Measurements from ENCODE around the gene DENND6B. TPM values are rescaled to one million over a fixed set of nuclear protein-coding genes. Genes with fewer than 3 reads are reported as not detected.
"Not testable (repeated sequence)": the region's sequence is repeated elsewhere in the genome, so short reads cannot be mapped to it uniquely, and the experiment has no call there.

DENND6B gene
- total RNA-seq, 6 experiments from 2014 or later, result 0.98 to 4.1 (median 1.9) TPM

GRCh38 chr22:50323900-50324299 lies 2.9 kb downstream of the DENND6B start:
- no peaks in the 10 kb centered on the region for H3K36me3 ChIP-seq
- ATAC-seq (no peak), DNase-seq (no peak)
- H3K4me3 ChIP-seq, result no peak overlapping the region
- H3K27me3 ChIP-seq, result no peaks in the 10 kb centered on the region
- 100% methylated on average over 2 of the region's 5 CpGs for WGBS (ENCODE audit: insufficient coverage, low coverage, low lambda C conversion rate, missing lambda C conversion rate)
- peaks cover 0 to 12% (median 4%) of the 10 kb centered on the region in 4 donors for H3K4me1 ChIP-seq
- no peak for TF ChIP-seq CTCF (IDR thresholded peaks at IDR 0.05)
- TF ChIP-seq POLR2A (IDR thresholded peaks at IDR 0.05), result no peak
- no peak overlapping the region for H3K27ac ChIP-seq
- intact Hi-C loops (cut with DNase I), result loop anchor here in 1 of 2 donors (10.0 kb wide), 1 partner anchor 49 kb away; the partner anchor contains the start of gene MAPK11
- no peaks in the 10 kb centered on the region for H3K9me3 ChIP-seq

DNA sequence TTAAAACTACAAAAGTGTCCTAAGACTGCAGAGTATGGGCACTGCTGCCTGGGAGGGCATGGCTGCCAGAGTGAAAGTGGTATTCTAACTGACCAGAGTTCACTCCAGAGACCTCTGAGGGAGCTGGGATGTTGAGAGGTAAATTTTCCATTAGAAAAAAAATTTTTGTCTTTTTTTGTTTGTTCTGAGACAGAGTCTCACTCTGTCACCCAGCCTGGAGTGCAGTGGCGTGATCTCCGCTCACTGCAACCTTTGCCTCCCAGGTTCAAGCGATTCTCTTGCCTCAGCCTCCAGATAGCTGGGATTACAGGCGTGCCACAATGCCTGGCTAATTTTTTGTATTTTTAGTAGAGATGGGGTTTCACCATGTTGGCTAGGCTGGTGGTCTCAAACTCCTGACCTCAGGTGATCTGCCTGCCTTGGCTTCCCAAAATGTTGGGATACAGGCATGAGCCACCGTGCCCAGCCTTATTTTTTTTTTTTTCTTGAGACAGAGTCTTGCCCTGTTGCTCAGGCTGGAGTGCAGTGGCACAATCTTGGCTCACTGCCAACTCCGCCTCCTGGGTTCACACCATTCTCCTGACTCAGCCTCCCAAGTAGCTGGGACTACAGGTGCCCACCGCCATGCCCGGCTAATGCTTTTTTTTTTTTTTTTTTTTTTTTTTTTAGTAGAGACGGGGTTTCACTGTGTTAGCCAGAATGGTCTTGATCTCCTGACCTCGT lies 4.3 kb downstream of the DENND6B start:
- intact Hi-C loops (cut with DNase I), result loop anchor here in 1 of 2 donors (10.0 kb wide), 1 partner anchor 48 kb away; the partner anchor contains the start of gene MAPK11
- H3K27me3 ChIP-seq, H3K9me3 ChIP-seq, H3K4me3 ChIP-seq, H3K36me3 ChIP-seq: not testable (repeated sequence)
- DNase-seq (peak in 1 of 3 donors; percentile 50), ATAC-seq (peak; percentile 5 to 67 (median 36))
- TF ChIP-seq POLR2A (IDR thresholded peaks at IDR 0.05), result peak; percentile 17
- H3K4me1 ChIP-seq, result peaks cover 0 to 12% (median 4%) of the 10 kb centered on the region in 4 donors
- WGBS (ENCODE audit: insufficient coverage, low coverage, low lambda C conversion rate, missing lambda C conversion rate), result 33% methylated on average over 4 of the region's 10 CpGs
- H3K27ac ChIP-seq, result peak overlapping the region in 2 of 3 donors; percentile 10 to 57

DNA sequence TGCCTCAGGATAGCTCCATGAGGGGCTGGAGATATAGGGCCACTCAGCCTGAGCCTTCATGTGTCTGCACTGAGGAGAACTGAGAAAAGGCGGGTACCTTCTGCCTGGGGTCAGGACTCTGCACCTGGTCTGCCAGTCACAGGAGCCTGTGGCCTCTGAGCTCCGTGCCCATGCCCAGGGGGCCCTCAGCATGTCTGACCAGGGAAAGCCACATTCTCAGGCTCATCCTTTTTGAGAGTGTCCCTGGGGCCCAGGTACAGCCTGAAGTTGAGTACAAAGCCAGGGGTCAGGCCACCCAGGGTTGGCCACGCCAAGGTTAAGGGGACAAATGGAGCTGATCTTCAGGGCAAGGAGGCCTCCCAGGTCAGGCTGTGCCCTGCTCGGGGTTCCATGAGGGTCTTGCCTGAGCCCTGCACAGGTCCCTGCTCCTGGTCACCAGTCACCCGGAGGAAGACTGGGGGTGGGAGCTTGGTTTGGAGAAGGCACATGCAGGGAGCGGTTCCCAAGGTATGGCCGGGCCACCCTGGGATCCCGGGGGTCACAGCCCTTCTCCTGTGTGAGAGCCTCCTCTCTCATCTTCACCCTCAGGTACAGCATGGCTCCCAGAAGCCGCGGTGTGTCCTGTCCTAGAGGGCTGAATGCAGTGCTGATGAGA lies 6.0 kb downstream of the DENND6B start:
- Histone ChIP-seq H3K36me3 (no peaks in the 10 kb centered on the region), H3K4me3 (no peak overlapping the region), H3K9me3 (no peaks in the 10 kb centered on the region), H3K27me3 (no peaks in the 10 kb centered on the region), H3K4me1 (peaks cover 0 to 5% (median 2%) of the 10 kb centered on the region in 4 donors), H3K27ac (no peak overlapping the region)
- DNase-seq (no peak), ATAC-seq (no peak)
- intact Hi-C loops (cut with DNase I), result loop anchor here in 1 of 2 donors (10.0 kb wide), 1 partner anchor 46 kb away; the partner anchor contains the start of gene MAPK11
- TF ChIP-seq POLR2A (IDR thresholded peaks at IDR 0.05) (no peak), CTCF (IDR thresholded peaks at IDR 0.05) (no peak)
- WGBS (ENCODE audit: insufficient coverage, low coverage, low lambda C conversion rate, missing lambda C conversion rate), result 75% methylated on average over 2 of the region's 10 CpGs

GRCh38 chr22:50320116-50320515 lies 6.7 kb downstream of the DENND6B start:
- Histone ChIP-seq H3K27ac (no peak overlapping the region), H3K27me3 (no peaks in the 10 kb centered on the region), H3K9me3 (no peaks in the 10 kb centered on the region), H3K4me1 (peaks cover 0 to 5% (median 2%) of the 10 kb centered on the region in 4 donors), H3K4me3 (no peak overlapping the region), H3K36me3 (no peaks in the 10 kb centered on the region)
- DNase-seq, result no peak
- WGBS (ENCODE audit: insufficient coverage, low coverage, low lambda C conversion rate, missing lambda C conversion rate), result 87% methylated on average over 3 of the region's 8 CpGs
- TF ChIP-seq CTCF (IDR thresholded peaks at IDR 0.05) (no peak), POLR2A (IDR thresholded peaks at IDR 0.05) (no peak)
- no peak for ATAC-seq
- intact Hi-C loops (cut with DNase I), result loop anchor here in 1 of 2 donors (10.0 kb wide), 1 partner anchor 45 kb away; the partner anchor contains the start of gene MAPK11

GRCh38 chr22:50319503-50319951 lies 7.3 kb downstream of the DENND6B start:
- TF ChIP-seq CTCF (IDR thresholded peaks at IDR 0.05), result no peak
- no peak for TF ChIP-seq POLR2A (IDR thresholded peaks at IDR 0.05)
- Histone ChIP-seq H3K27ac (no peak overlapping the region), H3K27me3 (no peaks in the 10 kb centered on the region), H3K4me3 (no peak overlapping the region), H3K4me1 (peaks cover 0 to 5% (median 2%) of the 10 kb centered on the region in 4 donors), H3K36me3 (no peaks in the 10 kb centered on the region), H3K9me3 (no peaks in the 10 kb centered on the region)
- 100% methylated on average over 2 of the region's 15 CpGs for WGBS (ENCODE audit: insufficient coverage, low coverage, low lambda C conversion rate, missing lambda C conversion rate)
- peak in 1 of 3 donors; percentile 45 for DNase-seq
- intact Hi-C loops (cut with DNase I), result no loop called here
- no peak for ATAC-seq
